ENCODE measurements around the gene SCNN1B. TPM values are rescaled to one million over a fixed set of nuclear protein-coding genes. Genes with fewer than 3 reads are reported as not detected.

Gene SCNN1B
- polyA plus RNA-seq, 1 donor from 2014 or later = not detected

GRCh38 chr16:23327836-23328235 is 25.7 kb downstream of the SCNN1B start:
- Histone ChIP-seq H3K27ac (ENCODE audit: low read length) (no peak overlapping the region), H3K27me3 (ENCODE audit: insufficient read depth, low read depth, low read length) (no peaks in the 10 kb centered on the region), H3K9me2 (ENCODE audit: insufficient read depth, low read length) (no peaks in the 10 kb centered on the region), H3K9me3 (ENCODE audit: low read length) (no peaks in the 10 kb centered on the region), H4K20me1 (ENCODE audit: insufficient read depth) (no peaks in the 10 kb centered on the region), H3K9ac (ENCODE audit: low read length) (no peak overlapping the region), H3K4me3 (ENCODE audit: low read length) (no peak overlapping the region), H3K79me2 (replicated peaks; ENCODE audit: insufficient read depth, low read length) (no peaks in the 10 kb centered on the region), H3F3A (ENCODE audit: insufficient read depth, low read length, poor library complexity, severe bottlenecking) (no peaks in the 10 kb centered on the region), H3K4me2 (ENCODE audit: low read length) (no peak overlapping the region), H3K36me3 (ENCODE audit: insufficient read depth, low read length) (no peaks in the 10 kb centered on the region), H2AFZ (ENCODE audit: low read depth, low read length) (no peak overlapping the region)
- TF ChIP-seq EZH2 (IDR thresholded peaks at IDR 0.05; ENCODE audit: borderline replicate concordance, insufficient read depth, low read length, poor library complexity, severe bottlenecking) = no peak

GRCh38 chr16:23330161-23330560 is 28.1 kb downstream of the SCNN1B start:
- Histone ChIP-seq H3K4me3 (ENCODE audit: low read length) (no peak overlapping the region), H3K9me3 (ENCODE audit: low read length) (no peaks in the 10 kb centered on the region), H3K79me2 (replicated peaks; ENCODE audit: insufficient read depth, low read length) (no peaks in the 10 kb centered on the region), H3F3A (ENCODE audit: insufficient read depth, low read length, poor library complexity, severe bottlenecking) (no peaks in the 10 kb centered on the region), H4K20me1 (ENCODE audit: insufficient read depth) (no peaks in the 10 kb centered on the region), H3K9me2 (ENCODE audit: insufficient read depth, low read length) (no peaks in the 10 kb centered on the region), H3K27me3 (ENCODE audit: insufficient read depth, low read depth, low read length) (no peaks in the 10 kb centered on the region), H3K27ac (ENCODE audit: low read length) (no peak overlapping the region), H3K9ac (ENCODE audit: low read length) (no peak overlapping the region), H3K36me3 (ENCODE audit: insufficient read depth, low read length) (no peaks in the 10 kb centered on the region), H3K4me2 (ENCODE audit: low read length) (no peak overlapping the region), H2AFZ (ENCODE audit: low read depth, low read length) (no peak overlapping the region)
- TF ChIP-seq SMC3 (conservative IDR thresholded peaks at IDR 0.05; ENCODE audit: poor library complexity) (no peak), MXI1 (conservative IDR thresholded peaks at IDR 0.05; ENCODE audit: poor library complexity, severe bottlenecking) (no peak), TAF1 (IDR thresholded peaks at IDR 0.05; ENCODE audit: low read depth) (no peak), POLR2AphosphoS5 (IDR thresholded peaks at IDR 0.05) (no peak), REST (IDR thresholded peaks at IDR 0.05; ENCODE audit: borderline replicate concordance) (no peak), EZH2 (IDR thresholded peaks at IDR 0.05; ENCODE audit: borderline replicate concordance, insufficient read depth, low read length, poor library complexity, severe bottlenecking) (no peak), RAD21 (conservative IDR thresholded peaks at IDR 0.05) (no peak), EP300 (conservative IDR thresholded peaks at IDR 0.05; ENCODE audit: poor library complexity, severe bottlenecking) (no peak)
- TF ChIP-seq, protein P1, sequence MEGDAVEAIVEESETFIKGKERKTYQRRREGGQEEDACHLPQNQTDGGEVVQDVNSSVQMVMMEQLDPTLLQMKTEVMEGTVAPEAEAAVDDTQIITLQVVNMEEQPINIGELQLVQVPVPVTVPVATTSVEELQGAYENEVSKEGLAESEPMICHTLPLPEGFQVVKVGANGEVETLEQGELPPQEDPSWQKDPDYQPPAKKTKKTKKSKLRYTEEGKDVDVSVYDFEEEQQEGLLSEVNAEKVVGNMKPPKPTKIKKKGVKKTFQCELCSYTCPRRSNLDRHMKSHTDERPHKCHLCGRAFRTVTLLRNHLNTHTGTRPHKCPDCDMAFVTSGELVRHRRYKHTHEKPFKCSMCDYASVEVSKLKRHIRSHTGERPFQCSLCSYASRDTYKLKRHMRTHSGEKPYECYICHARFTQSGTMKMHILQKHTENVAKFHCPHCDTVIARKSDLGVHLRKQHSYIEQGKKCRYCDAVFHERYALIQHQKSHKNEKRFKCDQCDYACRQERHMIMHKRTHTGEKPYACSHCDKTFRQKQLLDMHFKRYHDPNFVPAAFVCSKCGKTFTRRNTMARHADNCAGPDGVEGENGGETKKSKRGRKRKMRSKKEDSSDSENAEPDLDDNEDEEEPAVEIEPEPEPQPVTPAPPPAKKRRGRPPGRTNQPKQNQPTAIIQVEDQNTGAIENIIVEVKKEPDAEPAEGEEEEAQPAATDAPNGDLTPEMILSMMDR (IDR thresholded peaks at IDR 0.05; ENCODE audit: poor library complexity, severe bottlenecking) = no peak
